ENCODE data around the gene BMPER. TPM values are rescaled to one million over a fixed set of nuclear protein-coding genes. Genes with fewer than 3 reads are reported as not detected.
A peak's percentile ranks its signal among the peaks of the same experiment; 100 is the strongest.

Gene BMPER
- total and polyA plus RNA-seq, 8 donors, result 0.14 to 1.6 (median 0.46) TPM

DNA sequence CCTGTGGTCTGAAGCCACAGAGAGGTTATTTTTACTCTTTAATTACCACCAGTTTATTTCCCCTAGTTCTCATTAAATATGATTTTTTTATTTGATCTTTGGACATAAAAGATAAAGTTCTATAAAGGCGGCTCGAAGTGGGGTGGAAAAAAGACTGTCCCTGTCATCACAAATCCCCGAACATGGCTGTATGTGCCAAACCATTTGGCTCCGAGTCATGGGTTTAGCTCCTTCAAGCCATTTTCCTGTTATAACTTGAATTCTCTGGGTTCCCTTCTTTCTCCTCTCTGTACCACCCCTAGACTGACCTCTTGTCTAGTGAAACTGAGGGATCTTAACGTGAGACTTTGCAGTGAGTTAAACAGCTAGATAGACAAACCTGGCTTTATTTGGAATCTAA lies 181.6 kb downstream of the BMPER start:
- ATAC-seq (no peak), FAIRE-seq (no peak), DNase-seq (no peak)
- intact Hi-C loops (cut with DNase I), result no loop called here
- Histone ChIP-seq H3K9me3 (no peaks in the 10 kb centered on the region), H3K4me3 (no peak overlapping the region), H3K4me1 (no peaks in the 10 kb centered on the region), H3K27ac (no peak overlapping the region), H3K27me3 (no peaks in the 10 kb centered on the region), H3K36me3 (no peaks in the 10 kb centered on the region)
- TF ChIP-seq, protein P1, sequence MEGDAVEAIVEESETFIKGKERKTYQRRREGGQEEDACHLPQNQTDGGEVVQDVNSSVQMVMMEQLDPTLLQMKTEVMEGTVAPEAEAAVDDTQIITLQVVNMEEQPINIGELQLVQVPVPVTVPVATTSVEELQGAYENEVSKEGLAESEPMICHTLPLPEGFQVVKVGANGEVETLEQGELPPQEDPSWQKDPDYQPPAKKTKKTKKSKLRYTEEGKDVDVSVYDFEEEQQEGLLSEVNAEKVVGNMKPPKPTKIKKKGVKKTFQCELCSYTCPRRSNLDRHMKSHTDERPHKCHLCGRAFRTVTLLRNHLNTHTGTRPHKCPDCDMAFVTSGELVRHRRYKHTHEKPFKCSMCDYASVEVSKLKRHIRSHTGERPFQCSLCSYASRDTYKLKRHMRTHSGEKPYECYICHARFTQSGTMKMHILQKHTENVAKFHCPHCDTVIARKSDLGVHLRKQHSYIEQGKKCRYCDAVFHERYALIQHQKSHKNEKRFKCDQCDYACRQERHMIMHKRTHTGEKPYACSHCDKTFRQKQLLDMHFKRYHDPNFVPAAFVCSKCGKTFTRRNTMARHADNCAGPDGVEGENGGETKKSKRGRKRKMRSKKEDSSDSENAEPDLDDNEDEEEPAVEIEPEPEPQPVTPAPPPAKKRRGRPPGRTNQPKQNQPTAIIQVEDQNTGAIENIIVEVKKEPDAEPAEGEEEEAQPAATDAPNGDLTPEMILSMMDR (IDR thresholded peaks at IDR 0.05), result no peak
- WGBS, 2 donors, result 73 to 77% methylated on average over 5 of the region's 5 CpGs

DNA sequence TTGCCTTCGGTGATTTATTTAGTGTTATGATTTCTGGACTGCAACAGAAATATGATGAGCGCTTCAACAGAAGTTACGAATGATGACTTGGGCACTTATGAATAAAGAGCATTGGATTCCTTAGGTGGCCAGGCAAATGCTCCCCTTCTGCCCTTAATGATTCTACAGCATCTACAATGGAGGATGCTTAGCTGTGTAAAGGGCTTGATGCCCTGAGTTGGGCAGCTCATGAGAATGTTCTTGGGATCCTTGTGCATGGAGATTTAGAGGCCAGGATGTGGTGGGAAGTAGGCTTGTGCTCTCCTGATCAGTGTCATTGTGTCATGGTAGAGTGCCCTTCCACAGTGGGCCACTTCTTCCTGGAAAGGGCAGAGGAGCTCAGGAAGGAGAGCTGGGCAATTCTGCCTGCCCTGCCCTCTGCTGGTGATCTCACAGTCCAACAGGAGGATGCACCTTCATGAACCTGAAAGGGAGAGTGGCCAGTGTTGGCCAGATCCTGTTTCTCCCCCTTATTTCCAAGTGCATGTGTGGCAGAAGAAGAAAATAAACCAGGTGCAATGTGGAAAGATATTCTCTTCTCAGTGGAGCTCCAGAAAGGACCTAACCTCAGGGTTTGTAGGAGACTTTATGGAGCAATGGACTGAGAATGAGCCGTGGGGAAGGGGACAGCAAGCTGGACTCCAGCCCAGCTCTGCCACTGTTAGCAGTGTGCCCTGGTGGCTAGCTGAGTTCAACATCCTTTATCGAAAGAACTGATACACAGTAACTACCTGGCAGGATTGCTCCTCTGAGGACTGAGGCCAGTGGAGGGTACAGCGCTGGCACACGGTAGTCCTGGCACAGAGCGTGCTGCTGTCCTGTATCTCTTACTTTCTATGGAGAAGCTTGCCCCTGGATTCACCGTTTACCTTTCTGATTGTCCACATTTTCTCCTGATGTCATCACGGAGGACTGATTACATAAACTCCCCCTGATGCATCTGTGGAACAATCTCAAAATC lies 182.9 kb downstream of the BMPER start:
- DNase-seq, result no peak
- 73 to 80% methylated on average over 10 of the region's 10 CpGs for WGBS, 2 donors

DNA sequence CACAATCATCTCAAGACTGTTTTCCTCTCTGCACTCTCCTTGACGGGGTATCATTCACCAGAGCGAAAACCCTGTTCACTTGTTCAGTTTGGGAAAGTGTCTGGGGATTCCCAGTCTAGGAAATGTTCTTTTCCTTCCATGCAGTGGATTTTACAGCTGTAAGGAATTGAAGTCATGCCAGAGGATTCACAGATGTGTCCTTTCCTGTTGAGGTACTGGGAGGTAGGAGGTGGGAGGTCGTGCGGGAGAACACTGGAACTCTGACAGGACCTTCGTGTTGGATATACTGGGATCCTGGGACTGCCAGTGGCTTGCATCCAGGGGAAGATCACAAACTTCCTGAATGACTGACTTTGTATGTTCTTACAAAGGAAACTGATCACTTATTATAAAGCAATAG lies 185.5 kb downstream of the BMPER start:
- ATAC-seq, result no peak
- DNase-seq, result no peak
- TF ChIP-seq, protein P1 (IDR thresholded peaks at IDR 0.05), result no peak
- no peak for FAIRE-seq
- H3K27me3 ChIP-seq, result no peaks in the 10 kb centered on the region
- no peak overlapping the region for H3K4me3 ChIP-seq
- no peaks in the 10 kb centered on the region for H3K9me3 ChIP-seq
- H3K4me1 ChIP-seq, result no peaks in the 10 kb centered on the region
- 52 to 64% methylated on average over 5 of the region's 5 CpGs for WGBS, 2 donors
- H3K36me3 ChIP-seq, result no peaks in the 10 kb centered on the region
- intact Hi-C loops (cut with DNase I), result no loop called here
- no peak overlapping the region for H3K27ac ChIP-seq

More for the DNA sequence above, 182.9 kb downstream of the BMPER start:
- Histone ChIP-seq H3K9me3 (no peaks in the 10 kb centered on the region), H3K27me3 (no peaks in the 10 kb centered on the region), H3K4me3 (no peak overlapping the region), H3K27ac (no peak overlapping the region), H3K36me3 (no peaks in the 10 kb centered on the region), H3K4me1 (no peaks in the 10 kb centered on the region)
- ATAC-seq (peak in 3 of 4 donors; percentile 67 to 74 (median 72)), FAIRE-seq (no peak)
- TF ChIP-seq, protein P1 (IDR thresholded peaks at IDR 0.05), result peak in 1 of 4 donors; percentile 21
- intact Hi-C loops (cut with DNase I), result no loop called here

DNA sequence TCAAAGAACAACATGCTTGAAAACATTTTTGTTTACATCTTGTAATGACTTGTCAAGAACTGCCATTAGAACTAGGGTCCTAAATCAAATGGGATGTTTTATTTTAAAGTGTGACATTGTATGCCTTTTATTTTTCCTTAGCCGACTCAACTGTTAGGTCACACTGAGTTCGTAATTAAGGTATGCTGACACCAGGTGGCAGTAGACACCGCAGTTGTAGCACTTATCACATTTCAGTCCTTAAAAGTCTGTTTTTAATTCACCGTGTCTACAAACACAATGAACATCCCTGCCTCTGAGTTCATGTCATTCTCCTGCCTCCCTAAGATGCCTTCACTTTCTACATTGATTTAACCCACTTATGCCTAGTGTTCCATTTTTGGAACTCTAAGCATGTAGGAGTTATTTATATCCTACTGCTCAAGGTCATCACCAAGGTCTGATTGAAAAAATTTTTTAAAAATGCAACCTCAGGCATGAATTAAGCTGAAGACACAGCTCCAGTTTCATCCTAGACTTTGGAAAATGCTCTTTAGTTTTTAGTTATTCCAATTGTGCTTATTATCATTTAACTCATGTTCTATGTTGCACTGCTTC lies 186.1 kb downstream of the BMPER start:
- no peak for DNase-seq
- H3K36me3 ChIP-seq, result no peaks in the 10 kb centered on the region
- TF ChIP-seq, protein P1 (IDR thresholded peaks at IDR 0.05), result peak in 1 of 4 donors; percentile 16
- peak in 1 of 4 donors; percentile 53 for ATAC-seq
- no peak overlapping the region for H3K27ac ChIP-seq
- intact Hi-C loops (cut with DNase I), result no loop called here
- H3K4me1 ChIP-seq, result no peaks in the 10 kb centered on the region
- H3K27me3 ChIP-seq, result no peaks in the 10 kb centered on the region
- H3K9me3 ChIP-seq, result no peaks in the 10 kb centered on the region
- no peak overlapping the region for H3K4me3 ChIP-seq
- WGBS, 2 donors, result 14 to 17% methylated on average over 4 of the region's 4 CpGs
- no peak for FAIRE-seq
